A673 (cell line): Measurements from ENCODE around the gene HMX3. TPM values are rescaled to one million over a fixed set of nuclear protein-coding genes. Genes with fewer than 3 reads are reported as not detected.

Source experiments
- BruUV-seq: library from RNA; stranded (reverse); fragments of 400-500 nt; replicated peaks from 2 replicates; lab custom pipeline; 2021; lab: Mats Ljungman, UMichigan
- CTCF ChIA-PET: fragments of 300-600 bp; sonication (Branson Sonifier 250); formaldehyde crosslinking; loops from one replicate; lab custom pipeline; 2022; ENCODE audit warnings: antibody characterized with exemption; lab: Charles Lee
- POLR2A ChIA-PET: fragments of 300-600 bp; sonication (Branson Sonifier 250); formaldehyde crosslinking; loops from one replicate; lab custom pipeline; 2022; ENCODE audit warnings: antibody characterized with exemption; ENCODE audit not compliant: low non-redundant PET; lab: Charles Lee
- DNase-seq: peaks from one replicate; pipeline ENCODE4 v3.0.0-alpha.2; 2015; ENCODE audit warnings: low spot score
- H3K27ac ChIP-seq: fragments of 200-600 bp; sonication (generic); 2 replicates; pipeline ENCODE4 v1.5.1; 2016; ENCODE audit warnings: mixed run types, low read depth, mild to moderate bottlenecking, mixed read lengths, antibody characterized with exemption, low read length; ENCODE audit not compliant: poor library complexity, severe bottlenecking
- H3K27me3 ChIP-seq: fragments of 200-600 bp; sonication (generic); replicated peaks from 2 replicates; pipeline ENCODE4 v1.6.1; 2017; ENCODE audit warnings: mixed run types, low read depth, mild to moderate bottlenecking, mixed read lengths, antibody characterized with exemption, low read length; ENCODE audit not compliant: insufficient read depth, poor library complexity
- H3K36me3 ChIP-seq: fragments of 200-600 bp; sonication (generic); 2 replicates; pipeline ENCODE4 v1.6.1; 2016; ENCODE audit warnings: mixed run types, mild to moderate bottlenecking, mixed read lengths, antibody characterized with exemption, low read length; ENCODE audit not compliant: insufficient read depth, poor library complexity, severe bottlenecking
- H3K4me1 ChIP-seq: fragments of 200-600 bp; sonication (generic); 2 replicates; pipeline ENCODE4 v1.6.1; 2017; ENCODE audit warnings: mixed run types, mild to moderate bottlenecking, mixed read lengths, antibody characterized with exemption, low read length; ENCODE audit not compliant: insufficient read depth, poor library complexity, severe bottlenecking
- H3K4me3 ChIP-seq: fragments of 200-600 bp; sonication (generic); 2 replicates; pipeline ENCODE4 v1.5.1; 2016; ENCODE audit warnings: low read depth, mixed run types, mild to moderate bottlenecking, mixed read lengths, low read length; ENCODE audit not compliant: poor library complexity, severe bottlenecking
- H3K9me3 ChIP-seq: fragments of 200-600 bp; sonication (generic); 2 replicates; pipeline ENCODE4 v1.6.1; 2016; ENCODE audit warnings: mixed run types, low read depth, mild to moderate bottlenecking, mixed read lengths, antibody characterized with exemption, low read length; ENCODE audit not compliant: poor library complexity, severe bottlenecking
- EZH2 ChIP-seq: fragments of 200-600 bp; sonication (generic); IDR thresholded peaks from 2 replicates; pipeline ENCODE4 v1.6.1; 2017; ENCODE audit warnings: borderline replicate concordance, low read depth, mild to moderate bottlenecking, mixed read lengths, antibody characterized with exemption, low read length; ENCODE audit not compliant: poor library complexity, severe bottlenecking
- intact Hi-C: fragments of 100-400 bp; cut with micrococcal nuclease; formaldehyde crosslinking; loops from one replicate; pipeline ENCODE4 v1.10.0; 2022; ENCODE audit not compliant: unreplicated experiment
- total RNA-seq: library from RNA; stranded (reverse); gene quantifications from 2 replicates; pipeline ENCODE4 v1.2.3, GENCODE V29; 2021
- TF ChIP-seq, protein P1 (sequence below): fragments of 300-800, 200-600 bp; sonication (generic); conservative IDR thresholded peaks from 2 replicates; pipeline ENCODE4 v1.5.1; 2017; ENCODE audit warnings: low read depth, mild to moderate bottlenecking, antibody characterized with exemption, low read length, moderate library complexity, mixed read lengths

The HMX3 gene
- total RNA-seq, 1 experiment from 2014 or later: 0.26 TPM

- H3K4me3 ChIP-seq: no peak overlapping the region
- no peaks in the 10 kb centered on the region for H3K27me3 ChIP-seq
- H3K4me1 ChIP-seq: no peaks in the 10 kb centered on the region
- no TSS peak for BruUV-seq
- H3K9me3 ChIP-seq: peaks cover 18% of the 10 kb centered on the region
- TF ChIP-seq, protein P1, sequence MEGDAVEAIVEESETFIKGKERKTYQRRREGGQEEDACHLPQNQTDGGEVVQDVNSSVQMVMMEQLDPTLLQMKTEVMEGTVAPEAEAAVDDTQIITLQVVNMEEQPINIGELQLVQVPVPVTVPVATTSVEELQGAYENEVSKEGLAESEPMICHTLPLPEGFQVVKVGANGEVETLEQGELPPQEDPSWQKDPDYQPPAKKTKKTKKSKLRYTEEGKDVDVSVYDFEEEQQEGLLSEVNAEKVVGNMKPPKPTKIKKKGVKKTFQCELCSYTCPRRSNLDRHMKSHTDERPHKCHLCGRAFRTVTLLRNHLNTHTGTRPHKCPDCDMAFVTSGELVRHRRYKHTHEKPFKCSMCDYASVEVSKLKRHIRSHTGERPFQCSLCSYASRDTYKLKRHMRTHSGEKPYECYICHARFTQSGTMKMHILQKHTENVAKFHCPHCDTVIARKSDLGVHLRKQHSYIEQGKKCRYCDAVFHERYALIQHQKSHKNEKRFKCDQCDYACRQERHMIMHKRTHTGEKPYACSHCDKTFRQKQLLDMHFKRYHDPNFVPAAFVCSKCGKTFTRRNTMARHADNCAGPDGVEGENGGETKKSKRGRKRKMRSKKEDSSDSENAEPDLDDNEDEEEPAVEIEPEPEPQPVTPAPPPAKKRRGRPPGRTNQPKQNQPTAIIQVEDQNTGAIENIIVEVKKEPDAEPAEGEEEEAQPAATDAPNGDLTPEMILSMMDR: no peak
- TF ChIP-seq EZH2: no peak
- H3K36me3 ChIP-seq: no peaks in the 10 kb centered on the region
- no peak overlapping the region for H3K27ac ChIP-seq
- CTCF ChIA-PET: no interaction called here
- intact Hi-C loops: no loop called here
- POLR2A ChIA-PET: no interaction called here
- no peak for DNase-seq
Measured at GRCh38 chr10:123180101-123181090, 44.6 kb downstream of the HMX3 start.

DNA sequence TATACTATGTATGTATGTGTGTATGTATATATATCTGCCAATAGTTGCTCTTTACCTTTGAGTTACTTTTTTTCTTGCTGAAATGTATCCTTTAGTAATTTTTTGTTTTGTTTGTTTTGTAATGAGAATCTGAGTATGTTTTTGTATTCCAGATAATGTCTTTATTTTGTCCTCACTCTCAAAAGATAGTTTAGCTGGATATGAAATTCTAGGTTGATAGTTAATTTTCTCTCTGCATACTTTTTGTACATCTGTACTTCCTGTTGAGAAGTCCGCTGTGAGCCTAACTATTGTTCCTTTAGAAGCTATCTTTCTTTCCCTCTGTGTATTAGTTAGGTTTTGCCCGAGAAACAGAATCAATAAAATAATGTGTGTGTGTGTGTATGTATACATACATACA, 48.0 kb downstream of the HMX3 start:
- intact Hi-C loops: no loop called here
- Histone ChIP-seq H3K4me3 (no peak overlapping the region), H3K9me3 (peaks cover 18% of the 10 kb centered on the region), H3K4me1 (no peaks in the 10 kb centered on the region), H3K36me3 (no peaks in the 10 kb centered on the region), H3K27ac (no peak overlapping the region), H3K27me3 (no peaks in the 10 kb centered on the region)
- no peak for DNase-seq
- BruUV-seq: no TSS peak
- CTCF ChIA-PET: no interaction called here
- TF ChIP-seq, protein P1: no peak
- TF ChIP-seq EZH2: no peak
- POLR2A ChIA-PET: no interaction called here

DNA sequence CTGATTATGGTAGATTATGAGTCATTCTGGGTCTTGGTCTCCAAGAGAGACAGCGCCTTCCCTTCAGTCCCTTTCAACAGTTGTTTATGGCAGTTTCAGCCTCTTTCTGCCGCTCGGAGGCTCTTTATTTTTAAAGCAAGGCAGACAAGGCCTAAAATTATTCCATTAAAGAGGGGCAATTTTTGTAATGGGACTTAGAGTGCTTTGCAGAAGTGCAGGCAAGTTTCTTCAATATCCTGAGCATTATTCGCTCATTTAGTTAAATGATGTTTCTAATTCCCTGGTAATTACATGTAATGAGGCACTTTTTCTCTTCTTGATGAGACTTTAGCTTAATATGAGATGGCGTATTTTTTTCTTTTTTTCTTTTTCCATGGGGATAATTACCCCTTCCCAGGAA, 52.0 kb downstream of the HMX3 start:
- H3K36me3 ChIP-seq: no peaks in the 10 kb centered on the region
- ChIA-PET POLR2A (no interaction called here), CTCF (no interaction called here)
- no peak overlapping the region for H3K4me3 ChIP-seq
- H3K27ac ChIP-seq: no peak overlapping the region
- intact Hi-C loops: no loop called here
- peaks cover 18% of the 10 kb centered on the region for H3K9me3 ChIP-seq
- no peaks in the 10 kb centered on the region for H3K4me1 ChIP-seq
- H3K27me3 ChIP-seq: no peaks in the 10 kb centered on the region
- no peak for TF ChIP-seq EZH2
- TF ChIP-seq, protein P1: no peak
- peak; percentile 33 for DNase-seq
- no TSS peak for BruUV-seq

Other genes with a start within 250 kb of the HMX3 start
- gene FAM24A, start 225.4 kb upstream of the HMX3 start, total RNA-seq: not detected in 2 replicates
- 14.2 and 17.7 TPM in 2 replicates for gene C10orf88, start 181.7 kb upstream of the HMX3 start, total RNA-seq
- 4.5 and 5.7 TPM in 2 replicates for gene PSTK, start 155.6 kb upstream of the HMX3 start, total RNA-seq
- gene IKZF5, start 127.2 kb upstream of the HMX3 start, total RNA-seq: 13.8 and 14.4 TPM in 2 replicates
- 20.4 and 27.8 TPM in 2 replicates for gene ACADSB, start 127.0 kb upstream of the HMX3 start, total RNA-seq
- gene HMX2, start 12.2 kb downstream of the HMX3 start, total RNA-seq: not detected in 2 replicates
- gene BUB3, start 18.4 kb downstream of the HMX3 start, total RNA-seq: 196 and 207 TPM in 2 replicates